DMS 273 (cell line): ENCODE data around the gene PLXND1.

Source experiments
- DNase-seq: peaks from one replicate; lab custom pipeline; 2025; ENCODE audit not compliant: unreplicated experiment; lab: John Stamatoyannopoulos, UW

The PLXND1 gene

GRCh38 chr3:129585949-129586657 lies 20.4 kb downstream of the PLXND1 start:
- DNase-seq: no peak

GRCh38 chr3:129584631-129585030 lies 21.8 kb downstream of the PLXND1 start:
- no peak for DNase-seq

DNA sequence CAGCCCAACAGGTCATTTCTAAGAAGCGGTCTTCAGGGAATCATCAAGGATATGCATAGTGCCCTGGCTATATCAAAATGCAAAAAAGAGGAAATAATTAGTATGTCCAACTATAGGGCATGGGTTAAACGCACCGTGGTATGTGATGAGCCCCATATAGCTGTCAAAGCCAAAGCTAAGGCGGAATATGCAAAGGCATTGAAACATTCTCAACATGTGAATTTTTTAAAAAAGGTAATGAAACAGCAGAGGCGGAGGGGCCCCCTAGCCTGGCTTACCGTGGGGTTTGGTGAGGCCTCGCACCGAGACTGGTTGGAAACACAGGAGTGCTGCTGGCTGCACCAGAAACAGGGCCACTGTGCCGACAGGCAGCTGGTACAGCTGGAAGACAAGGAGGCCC lies 23.2 kb downstream of the PLXND1 start:
- DNase-seq: no peak

DNA sequence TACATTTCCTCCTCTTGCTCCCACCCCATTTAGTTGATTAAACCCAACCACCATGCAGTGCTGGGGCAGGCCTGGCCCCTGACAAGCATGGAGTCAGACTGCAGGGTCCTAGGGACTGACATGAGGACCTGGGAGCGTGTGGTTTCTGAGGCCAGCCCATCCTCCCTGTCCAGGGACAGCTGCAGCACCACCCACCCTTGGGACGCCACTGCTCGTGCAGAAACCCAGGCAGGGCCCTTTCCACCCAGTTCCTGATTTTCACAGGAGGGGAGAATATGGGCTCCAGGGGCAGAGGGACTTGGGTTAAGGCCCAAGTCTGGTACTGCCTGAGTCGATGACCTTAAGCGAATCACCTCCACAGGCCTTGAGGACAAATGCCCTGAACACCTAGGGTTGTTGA lies 23.7 kb downstream of the PLXND1 start:
- no peak for DNase-seq

DNA sequence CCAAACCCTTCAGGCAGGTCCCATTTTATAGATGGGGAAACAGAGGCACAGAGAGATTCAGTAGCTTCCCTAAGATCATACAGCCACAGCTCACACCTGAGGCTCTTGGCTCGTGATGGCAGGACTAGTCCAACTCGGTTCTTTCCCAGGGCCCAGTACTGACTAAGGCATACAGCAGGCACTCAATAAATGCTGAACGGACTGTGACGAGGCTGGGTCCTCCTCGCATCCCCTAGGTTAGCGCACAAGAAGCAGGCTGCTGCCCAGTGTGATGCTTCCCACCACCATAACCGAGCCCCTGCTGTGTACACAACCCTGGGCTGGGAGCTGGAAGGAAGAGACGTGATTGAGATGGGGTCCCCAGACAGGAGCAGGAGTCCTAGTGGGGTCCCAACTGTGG lies 24.9 kb downstream of the PLXND1 start:
- no peak for DNase-seq

- DNase-seq: no peak
Observed at GRCh38 chr3:129579991-129580390, 26.5 kb downstream of the PLXND1 start.

GRCh38 chr3:129577925-129578786 lies 28.3 kb downstream of the PLXND1 start:
- peak; percentile 65 for DNase-seq

- DNase-seq: peak; percentile 96
Observed at GRCh38 chr3:129577366-129577765, 29.1 kb downstream of the PLXND1 start.

DNA sequence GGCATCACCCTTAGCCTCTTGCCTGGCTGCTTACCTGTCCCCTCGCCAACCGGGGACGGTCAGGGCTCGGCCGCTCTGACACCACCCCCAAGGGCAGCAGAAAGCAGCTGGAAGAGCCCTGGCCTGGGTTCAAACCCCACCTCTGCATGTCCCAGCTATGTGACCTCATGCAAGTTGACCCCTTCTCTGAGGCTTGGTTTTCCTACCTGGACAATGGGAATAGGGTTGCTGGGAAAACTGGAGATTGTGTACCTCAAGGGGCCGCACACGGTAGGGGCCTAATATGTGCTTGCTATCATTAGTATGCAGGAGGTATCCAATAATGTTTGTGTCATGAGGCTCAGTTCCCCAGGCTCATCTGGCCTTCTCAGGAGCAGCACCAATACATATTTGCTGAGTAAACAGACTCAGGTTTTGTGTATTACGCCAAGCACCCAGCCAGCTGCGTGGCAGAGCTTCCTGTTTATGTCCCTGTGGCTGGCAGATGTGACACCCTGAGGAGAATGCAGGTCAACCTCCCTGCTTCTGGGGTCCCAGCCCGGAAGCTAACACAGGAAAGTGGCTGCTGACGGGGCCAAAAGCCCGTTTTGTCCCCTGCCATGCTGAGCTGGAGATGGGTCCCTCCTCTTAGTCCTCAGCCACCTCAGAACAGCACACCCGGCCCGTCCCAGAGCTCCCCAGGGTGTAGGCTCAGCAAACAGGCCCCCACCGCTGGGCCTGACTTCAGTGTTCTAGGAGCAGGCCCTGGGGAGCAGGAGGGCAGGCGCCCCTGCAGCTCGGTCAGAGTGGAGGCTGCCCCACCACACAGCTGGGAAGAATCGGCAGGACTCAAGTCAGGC lies 29.7 kb downstream of the PLXND1 start:
- DNase-seq: peak; percentile 61

DNA sequence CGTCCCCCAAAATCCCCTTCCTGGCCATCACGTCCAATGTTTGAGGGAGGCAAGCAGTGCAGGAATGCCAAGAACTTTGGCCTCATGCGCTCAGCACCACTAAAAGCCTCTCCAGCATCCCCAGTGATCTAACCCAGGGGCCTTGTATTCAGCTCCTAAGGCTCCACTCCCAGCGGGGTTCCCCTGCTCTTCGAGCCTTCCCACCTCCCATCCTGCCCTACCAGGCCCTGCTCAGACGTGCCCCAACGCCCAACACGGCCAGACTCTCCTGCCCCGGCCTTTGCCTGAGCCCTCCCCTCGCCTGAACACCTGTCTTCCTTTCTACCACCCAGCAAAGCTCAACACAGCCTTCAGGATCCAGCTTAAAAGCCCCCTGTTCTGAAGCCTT lies 30.5 kb downstream of the PLXND1 start:
- DNase-seq: peak; percentile 64

DNA sequence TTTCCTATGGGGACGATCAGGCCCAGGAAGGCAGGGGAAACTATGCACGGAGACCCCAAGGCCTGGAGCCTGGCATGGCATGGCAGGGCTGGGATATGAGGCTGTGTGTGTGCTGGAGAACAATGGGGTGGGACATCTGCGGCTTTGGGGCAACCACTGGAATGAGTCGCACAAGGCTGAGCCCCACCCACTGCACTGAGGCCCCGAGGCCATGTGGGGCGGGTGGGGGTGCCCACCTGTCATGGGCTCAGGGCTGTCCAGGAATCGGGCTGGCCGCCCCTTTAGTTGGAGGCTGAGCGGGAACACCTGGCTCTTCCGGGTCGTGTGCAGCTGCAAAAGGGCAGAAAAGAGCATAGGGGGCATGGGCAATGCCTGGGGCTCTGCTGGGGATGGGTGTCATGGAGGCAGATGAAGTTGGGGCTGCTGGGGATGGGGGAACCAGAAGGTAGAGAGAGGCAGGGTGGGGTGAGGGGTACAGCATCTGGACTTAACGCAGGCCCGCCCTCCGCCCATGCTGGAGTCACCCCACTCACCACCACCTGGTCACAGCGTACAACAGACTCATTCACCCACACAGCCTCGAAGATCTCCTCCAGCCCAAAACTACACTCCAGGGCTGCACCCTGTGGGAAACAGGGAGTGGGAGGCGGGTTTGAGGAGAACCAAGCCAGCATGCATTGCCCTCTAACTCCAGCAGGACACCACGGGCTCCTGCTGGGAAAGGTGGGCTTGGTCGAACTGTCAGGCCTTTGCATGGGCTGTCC lies 31.1 kb downstream of the PLXND1 start:
- DNase-seq: peak; percentile 62

GRCh38 chr3:129574206-129574605 lies 32.3 kb downstream of the PLXND1 start:
- DNase-seq: no peak

- DNase-seq: no peak
Observed at GRCh38 chr3:129573493-129573892, 33.0 kb downstream of the PLXND1 start.

GRCh38 chr3:129572603-129573002 lies 33.9 kb downstream of the PLXND1 start:
- DNase-seq: no peak

DNA sequence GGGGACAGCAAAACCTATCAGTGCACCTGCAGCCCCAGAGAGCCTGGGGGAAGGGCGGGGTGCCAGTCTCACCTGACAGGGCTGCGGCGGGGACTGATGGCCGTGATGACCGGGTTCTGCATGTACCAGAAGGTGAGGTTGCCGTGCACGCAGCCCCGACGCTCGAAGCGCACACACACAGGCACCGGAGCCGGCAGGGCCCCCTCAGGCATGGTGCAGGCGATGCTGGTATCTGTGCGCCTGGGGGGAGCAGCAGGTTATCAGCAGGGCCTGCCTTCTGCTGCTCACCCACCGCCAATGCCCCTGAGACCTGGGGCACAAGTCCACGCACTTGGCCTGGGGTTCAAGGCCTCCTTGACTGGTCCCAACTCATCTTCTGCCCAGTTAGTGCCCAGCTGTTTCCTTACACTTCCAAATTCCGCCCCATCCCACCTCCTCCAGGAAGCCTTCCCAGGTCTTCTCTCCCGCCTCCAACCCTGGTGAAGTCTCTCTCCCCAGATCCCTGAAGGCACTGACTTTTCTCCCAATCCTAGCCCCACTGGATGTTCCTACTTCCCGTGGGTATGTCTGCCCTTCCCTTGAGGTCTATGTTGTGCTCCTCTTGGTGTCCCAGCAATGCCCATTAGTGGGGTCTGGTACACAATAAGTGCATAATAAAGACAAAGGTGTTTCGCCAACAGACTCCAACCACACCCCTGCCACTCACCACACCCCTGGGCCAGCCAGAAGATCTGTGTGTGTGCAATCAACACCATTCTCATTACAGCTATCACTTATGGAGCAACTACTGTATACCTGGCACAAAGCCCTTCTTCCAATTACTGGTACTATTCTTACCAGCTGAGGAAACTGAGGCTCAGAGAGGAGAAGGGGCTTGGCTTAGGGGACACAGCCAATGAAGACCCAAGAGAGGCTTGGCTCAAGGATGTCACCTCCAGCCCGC lies 34.6 kb downstream of the PLXND1 start:
- no peak for DNase-seq

DNA sequence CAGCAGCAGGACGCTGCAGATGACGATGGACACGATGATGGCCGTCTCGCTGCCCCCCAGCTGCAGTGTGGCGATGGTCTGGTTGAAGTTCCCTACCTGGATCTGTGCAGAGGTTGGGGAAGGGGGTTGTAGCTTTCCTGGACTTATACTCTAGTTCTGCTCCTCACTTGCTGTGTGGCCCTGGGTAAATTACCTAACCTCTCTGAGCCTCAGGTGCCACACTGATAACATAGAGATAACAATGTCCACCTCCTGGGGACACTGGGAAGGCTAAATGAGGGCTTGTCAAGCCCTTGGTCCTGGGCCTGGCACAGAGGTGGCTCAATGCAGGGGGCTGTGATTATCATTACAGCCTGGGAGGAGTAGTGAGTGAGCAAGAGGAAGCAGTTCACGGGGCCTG lies 36.6 kb downstream of the PLXND1 start:
- DNase-seq: no peak

DNA sequence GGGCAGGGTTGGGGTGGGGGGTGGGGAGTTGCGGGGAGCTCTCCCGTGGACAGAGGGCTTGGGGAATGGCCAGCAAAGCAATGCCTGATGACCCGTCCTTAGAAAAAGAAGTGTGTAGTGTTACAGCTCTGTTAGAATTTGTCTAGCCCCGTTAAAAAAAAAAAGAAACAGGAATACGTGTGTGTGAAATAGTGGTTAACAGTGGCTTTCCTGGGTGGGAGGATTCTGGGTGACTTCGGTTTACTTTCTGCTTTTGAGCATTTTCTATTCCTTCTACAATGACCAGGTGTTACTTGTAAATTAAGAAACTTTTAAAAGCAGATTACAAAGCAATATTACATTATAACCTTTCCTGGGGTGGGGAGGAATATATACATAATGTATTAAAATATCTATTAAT lies 38.5 kb downstream of the PLXND1 start:
- DNase-seq: no peak

DNA sequence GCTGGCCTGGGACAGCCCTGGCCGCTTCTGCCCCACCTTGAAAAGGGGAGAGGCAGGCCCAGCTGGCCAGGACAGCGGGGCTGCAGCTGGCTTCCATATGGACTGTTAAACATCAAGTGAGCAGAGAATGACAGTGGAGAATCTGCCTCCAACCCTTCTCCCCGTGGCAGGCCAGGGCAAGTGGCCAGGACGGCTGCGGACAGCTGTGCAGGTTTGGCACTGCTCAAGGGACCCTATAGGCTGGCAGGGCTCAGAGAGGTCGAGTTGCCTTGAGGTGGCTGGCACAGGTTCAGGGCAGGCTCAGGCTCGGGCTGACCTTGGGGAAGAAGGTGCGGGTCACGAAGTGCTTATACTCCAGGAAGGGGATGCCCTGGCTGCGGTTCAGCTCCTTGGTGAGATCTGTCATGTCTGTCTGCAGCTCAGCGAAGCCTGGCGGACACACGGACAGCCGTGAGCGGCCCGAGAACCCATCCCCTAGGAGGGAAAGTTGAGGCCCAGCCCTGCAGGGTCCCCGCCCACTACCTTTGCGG lies 39.2 kb downstream of the PLXND1 start:
- DNase-seq: peak; percentile 90

DNA sequence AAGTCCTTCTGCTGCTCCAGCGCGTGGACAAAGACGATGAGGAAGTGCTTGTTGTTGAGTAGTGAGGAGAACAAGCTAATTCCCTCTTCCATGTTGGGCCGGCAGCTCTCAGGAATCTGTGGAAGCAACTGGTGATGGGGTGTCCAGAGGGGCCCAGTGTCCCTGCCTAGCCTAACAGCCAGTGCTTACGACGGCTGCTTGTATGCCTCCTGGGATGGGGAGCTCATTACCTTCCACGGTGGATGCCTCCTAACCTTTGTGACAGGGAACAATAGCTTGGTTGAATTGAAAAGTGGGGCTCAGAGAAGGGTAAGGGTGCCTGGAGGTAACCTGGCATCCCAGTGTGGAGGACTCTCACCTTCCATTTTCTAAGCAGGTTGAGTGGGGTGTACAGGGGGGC lies 40.6 kb downstream of the PLXND1 start:
- no peak for DNase-seq
